OCI-LY1 (cell line): ENCODE data around the gene PPP2R5C.

Source experiments
- CTCF ChIP-seq: fragments of 200-600 bp; sonication (generic), shearing (Covaris generic); IDR thresholded peaks from 2 replicates; pipeline ENCODE4 v1.5.1; 2017; ENCODE audit warnings: mild to moderate bottlenecking, antibody characterized with exemption, low read length, moderate library complexity, mixed read lengths
- EZH2 ChIP-seq: fragments of 200-600 bp; sonication (generic), shearing (Covaris generic); IDR thresholded peaks from 2 replicates; pipeline ENCODE4 v1.8.0; 2017; ENCODE audit warnings: borderline replicate concordance, mixed run types, mild to moderate bottlenecking, antibody characterized with exemption, low read length, moderate library complexity, mixed read lengths

- TF ChIP-seq EZH2 (no peak), CTCF (no peak)
Measured at GRCh38 chr14:101861464-101861863, 100.0 kb downstream of the PPP2R5C start.
